Measurements from ENCODE around the gene CDT1.

DNA sequence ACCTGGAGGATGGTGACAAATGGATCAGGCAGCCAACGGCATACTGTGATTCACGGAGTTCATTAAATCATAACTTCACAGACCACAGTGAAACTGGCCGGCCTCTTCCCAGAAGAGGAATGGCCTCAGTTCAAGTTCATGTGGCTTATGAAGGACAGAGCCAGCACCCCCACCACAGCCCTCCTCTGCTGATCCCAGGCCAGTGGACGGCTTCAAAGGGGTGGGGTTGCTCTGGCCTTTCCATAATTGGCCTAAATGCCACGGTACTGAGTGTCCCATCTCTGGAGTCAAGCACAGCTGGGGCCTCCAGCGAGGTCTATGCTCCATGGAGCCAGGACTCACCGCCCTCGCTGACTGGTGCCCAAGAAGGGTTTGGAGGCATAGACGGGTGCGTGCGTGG, 31.8 kb downstream of the CDT1 start:
- TF ChIP-seq POLR2A (IDR thresholded peaks at IDR 0.05; ENCODE audit: extremely low read depth, insufficient read length), result no peak
- TF ChIP-seq, protein P1, sequence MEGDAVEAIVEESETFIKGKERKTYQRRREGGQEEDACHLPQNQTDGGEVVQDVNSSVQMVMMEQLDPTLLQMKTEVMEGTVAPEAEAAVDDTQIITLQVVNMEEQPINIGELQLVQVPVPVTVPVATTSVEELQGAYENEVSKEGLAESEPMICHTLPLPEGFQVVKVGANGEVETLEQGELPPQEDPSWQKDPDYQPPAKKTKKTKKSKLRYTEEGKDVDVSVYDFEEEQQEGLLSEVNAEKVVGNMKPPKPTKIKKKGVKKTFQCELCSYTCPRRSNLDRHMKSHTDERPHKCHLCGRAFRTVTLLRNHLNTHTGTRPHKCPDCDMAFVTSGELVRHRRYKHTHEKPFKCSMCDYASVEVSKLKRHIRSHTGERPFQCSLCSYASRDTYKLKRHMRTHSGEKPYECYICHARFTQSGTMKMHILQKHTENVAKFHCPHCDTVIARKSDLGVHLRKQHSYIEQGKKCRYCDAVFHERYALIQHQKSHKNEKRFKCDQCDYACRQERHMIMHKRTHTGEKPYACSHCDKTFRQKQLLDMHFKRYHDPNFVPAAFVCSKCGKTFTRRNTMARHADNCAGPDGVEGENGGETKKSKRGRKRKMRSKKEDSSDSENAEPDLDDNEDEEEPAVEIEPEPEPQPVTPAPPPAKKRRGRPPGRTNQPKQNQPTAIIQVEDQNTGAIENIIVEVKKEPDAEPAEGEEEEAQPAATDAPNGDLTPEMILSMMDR (IDR thresholded peaks at IDR 0.05; ENCODE audit: low read depth, low read length), result no peak
- TF ChIP-seq, protein P2, sequence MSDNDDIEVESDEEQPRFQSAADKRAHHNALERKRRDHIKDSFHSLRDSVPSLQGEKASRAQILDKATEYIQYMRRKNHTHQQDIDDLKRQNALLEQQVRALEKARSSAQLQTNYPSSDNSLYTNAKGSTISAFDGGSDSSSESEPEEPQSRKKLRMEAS (IDR thresholded peaks at IDR 0.05; ENCODE audit: low read depth, low read length), result no peak
- no peak for TF ChIP-seq MYC (IDR thresholded peaks at IDR 0.05; ENCODE audit: low read depth, low read length)
